Measurements from ENCODE around the gene KCNQ1.

Gene KCNQ1

DNA sequence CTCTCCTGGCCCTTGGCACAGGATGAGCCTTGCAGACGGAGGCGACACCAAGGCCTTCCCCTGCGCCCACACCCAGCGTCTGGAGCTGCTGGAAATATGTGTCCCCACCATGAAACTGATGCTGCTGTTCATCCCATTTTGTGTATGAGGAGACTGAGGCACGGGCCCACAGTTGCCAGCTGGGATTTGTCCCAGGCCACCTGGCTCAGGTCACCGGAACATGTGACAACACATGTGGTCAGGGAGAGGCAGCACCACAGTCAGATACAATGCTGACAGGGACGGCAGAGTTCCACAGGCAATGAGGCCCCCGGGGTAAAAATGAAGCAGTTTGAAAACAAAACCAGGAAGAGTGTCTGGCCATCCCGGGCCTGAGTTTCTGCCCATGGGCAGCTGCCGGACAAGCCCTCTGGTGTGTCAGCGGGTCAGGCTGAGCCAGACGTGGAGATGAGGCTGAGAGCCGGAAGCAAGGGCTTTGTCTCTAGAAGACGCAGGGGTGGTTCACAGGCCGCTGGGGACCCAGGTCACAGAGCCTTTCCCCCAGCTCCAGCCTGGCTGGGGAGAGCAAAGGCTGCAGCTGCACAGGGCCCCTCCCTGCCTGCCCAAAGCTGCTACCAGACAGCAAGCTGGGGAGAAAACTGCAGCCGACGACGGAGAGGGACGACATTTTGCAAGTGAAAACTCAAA is 360.0 kb downstream of the KCNQ1 start:
- DNase-seq = no peak

- DNase-seq = no peak
Measured at GRCh38 chr11:2805388-2806056, 360.7 kb downstream of the KCNQ1 start.

- DNase-seq = no peak
Measured at GRCh38 chr11:2806351-2807024, 361.7 kb downstream of the KCNQ1 start.

DNA sequence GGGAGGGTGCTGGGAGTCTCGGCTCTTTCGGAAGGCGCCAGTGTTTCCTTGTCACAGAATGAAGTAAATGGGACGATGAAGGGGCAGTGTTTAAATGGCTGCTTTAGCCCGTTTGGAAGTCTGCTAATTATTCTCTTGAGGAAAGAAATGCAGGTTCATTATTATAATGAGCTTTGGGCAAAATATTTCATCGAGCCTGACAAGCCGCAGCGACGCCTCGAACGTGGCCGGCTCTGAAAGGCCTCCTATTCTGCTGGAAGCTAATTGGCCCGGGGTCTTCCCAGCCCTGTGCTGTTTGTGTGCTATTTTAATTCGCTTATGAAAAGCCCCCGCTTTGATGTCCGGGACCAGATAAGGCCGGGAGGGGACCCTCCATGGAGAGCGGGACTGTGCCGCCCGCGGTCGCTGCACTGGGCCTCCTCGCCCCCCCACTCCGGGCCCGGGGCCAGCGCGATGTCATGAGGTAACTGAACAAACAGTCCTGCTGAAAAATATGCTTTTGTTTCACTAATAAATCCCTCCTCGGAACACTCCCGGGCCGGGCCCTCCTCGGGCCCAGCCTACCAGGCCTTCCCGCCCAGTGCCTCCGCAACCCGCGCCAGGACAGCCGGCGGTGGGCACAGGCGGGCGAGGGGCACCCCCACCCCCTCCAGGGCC is 362.3 kb downstream of the KCNQ1 start:
- no peak for DNase-seq

- DNase-seq = no peak
Measured at GRCh38 chr11:2807801-2808241, 363.0 kb downstream of the KCNQ1 start.

- no peak for DNase-seq
Measured at GRCh38 chr11:2808850-2809846, 364.3 kb downstream of the KCNQ1 start.

- no peak for DNase-seq
Measured at GRCh38 chr11:2809854-2810253, 365.0 kb downstream of the KCNQ1 start.

DNA sequence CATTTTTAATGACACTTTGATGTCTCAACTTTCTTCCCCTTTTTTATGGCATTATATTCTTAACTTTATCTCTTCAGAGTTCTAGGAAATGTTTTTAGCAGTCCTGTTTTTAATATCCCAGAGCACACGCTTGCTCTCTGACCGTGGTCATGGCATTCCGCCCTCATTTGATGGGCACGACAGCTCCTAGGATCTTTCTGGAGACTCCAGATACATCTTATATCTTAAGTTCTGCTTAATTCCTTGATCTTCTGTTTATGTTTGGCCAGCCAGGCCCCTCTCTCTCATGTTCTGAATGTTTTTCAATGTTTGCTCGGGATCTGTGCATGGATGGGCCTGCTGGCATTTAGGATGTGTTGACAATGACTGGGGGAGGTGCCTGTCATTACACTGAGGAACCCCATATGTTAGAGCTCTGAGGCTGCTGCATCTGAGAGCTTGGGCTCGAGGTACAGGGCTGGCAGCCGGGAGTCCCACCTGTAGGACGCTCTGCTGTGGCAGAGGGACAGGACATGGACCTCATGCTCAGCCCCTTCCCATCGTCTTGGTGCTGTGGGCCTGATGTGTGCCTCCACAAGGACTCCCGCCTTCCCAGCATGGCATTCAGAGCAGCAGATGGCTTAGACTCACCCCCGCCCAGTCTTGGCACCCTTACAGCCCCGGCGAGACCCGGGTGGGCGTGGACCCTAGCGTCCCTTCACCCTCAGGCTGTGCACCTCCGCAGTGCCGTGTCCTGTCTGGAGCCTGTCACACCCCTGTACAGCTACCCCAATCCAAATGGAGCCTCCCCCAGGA is 365.8 kb downstream of the KCNQ1 start:
- DNase-seq = no peak

DNA sequence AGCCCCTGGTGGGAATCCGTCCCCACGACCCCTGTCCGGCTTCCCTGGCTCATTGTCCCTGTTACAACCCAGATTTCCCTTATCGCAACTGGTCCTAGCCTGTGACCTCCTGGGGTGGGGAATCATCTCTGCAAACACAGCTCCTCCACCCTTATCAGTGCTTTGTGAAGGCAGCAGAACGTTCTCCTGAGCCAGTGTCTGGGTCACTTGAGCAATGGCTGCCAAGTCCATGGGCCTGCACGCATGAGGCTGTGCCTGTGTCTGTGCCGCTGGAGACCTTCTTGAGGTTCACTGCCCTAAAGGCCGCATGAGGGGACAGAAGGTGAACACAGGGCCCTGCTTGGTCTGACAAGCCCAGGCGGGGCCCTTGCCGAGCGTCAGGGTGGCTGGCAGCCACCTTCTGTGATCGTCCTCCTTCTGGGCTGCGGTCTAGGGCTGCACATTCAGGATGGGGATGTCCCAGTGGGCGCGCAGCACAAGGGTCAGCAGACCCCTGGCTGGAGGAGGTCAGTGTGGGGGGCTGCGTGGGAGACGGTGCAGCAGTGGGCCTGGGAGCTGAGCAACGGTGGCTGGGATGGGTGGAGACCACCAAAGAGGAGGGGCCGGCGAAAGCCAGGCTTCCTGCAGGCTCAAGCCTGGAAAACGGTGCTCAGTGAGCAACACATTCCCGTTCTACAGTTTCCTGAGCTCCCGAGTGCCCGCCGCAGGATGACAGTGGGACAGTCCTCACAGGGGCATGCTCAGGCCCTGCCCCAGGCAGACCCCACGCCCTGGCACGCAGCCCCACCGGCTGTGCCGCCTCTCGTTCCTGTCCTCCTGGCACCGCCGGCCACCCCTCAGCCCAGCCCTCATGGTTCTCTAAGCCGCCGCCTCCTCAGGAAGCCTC is 366.6 kb downstream of the KCNQ1 start:
- no peak for DNase-seq

DNA sequence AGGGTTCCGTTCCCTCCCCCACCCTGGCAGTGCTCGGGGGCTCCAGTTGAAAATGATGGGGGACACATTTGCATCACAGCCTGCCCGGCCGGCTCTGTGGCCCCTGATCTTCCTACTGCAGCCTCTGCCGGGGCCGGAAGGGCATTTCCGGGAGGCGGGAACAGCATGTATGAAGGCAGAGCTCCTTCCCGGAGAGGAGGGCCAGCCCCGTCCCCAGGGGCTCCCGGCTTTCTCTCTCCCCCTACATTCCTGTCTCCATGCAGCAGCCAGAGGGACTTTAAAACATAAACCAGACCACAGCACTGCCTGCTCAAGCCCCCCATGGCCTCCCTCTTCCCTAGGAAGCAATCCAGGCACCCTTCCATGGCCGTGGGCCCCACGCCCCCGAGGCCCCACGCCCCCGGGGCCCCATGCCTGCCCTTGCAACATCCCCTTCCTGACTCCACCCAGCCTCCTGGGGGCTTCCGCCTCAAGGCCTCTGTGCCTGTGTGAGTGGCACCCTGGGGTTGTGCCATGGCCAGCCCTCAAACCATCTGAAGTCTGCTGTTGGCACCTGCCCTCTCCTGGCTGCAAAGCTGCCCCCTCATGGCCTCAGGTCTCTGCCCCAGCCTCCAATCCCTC is 367.7 kb downstream of the KCNQ1 start:
- DNase-seq = no peak

GRCh38 chr11:2813141-2813908 is 368.5 kb downstream of the KCNQ1 start:
- no peak for DNase-seq

- DNase-seq = no peak
Measured at GRCh38 chr11:2813968-2814367, 369.2 kb downstream of the KCNQ1 start.

DNA sequence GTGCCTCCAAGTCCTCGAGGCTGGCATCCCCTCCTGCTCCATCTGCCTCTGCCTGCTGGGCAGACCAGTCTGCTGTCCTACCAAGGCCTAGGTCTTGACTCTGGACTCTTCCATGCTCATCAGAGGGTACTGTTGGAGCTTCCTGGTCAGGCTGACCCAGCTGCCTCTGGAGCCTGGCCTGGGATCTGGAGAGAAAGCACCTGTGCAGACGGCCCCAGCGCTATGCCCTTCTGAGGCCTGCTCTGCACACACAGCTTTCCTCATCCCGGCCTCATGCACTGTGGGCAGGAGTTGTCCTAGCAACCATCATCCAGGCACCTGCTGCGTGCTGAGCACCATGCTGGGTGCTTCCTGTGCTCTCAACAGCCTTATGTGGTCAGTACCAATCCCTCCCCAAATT is 369.9 kb downstream of the KCNQ1 start:
- no peak for DNase-seq

DNA sequence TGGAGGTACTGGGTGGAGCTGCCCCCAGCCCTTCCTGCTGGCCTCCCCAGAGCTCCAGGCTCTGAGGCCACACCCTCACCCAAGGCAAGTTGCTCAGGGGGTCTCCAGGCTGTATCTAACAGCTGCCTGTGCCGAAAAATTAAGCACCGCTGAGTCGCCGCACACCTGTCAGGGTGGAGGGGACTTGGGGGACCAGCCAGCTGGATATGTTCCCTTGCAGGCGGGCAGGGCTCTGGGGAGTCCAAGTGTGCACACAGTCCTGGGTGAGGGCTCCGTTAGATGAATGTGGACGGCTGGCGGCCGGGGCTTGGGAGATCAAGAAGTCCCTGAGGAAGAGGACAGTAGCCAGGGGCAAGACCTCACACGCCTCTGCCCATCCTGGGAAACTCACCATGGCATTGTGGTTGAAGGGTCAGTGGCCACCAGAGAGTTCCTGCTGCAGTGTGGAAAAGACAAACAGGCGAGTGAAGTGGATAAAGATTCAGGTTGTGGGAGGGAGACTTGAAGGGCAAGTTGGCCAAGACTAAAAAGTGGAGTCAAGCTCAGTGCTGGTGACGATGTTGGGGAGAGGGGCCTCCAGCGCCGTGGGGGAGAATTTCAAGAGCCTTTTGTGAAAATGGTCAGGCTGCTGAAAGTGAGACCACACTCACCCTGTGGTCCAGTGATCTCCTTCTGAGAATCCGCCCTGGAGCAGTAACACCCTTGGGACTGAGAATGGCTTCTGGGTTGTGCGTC is 371.1 kb downstream of the KCNQ1 start:
- no peak for DNase-seq

- DNase-seq = no peak
Measured at GRCh38 chr11:2816523-2816922, 371.7 kb downstream of the KCNQ1 start.

GRCh38 chr11:2816941-2817421 is 372.2 kb downstream of the KCNQ1 start:
- DNase-seq = no peak

- no peak for DNase-seq
Measured at GRCh38 chr11:2817431-2817830, 372.6 kb downstream of the KCNQ1 start.

DNA sequence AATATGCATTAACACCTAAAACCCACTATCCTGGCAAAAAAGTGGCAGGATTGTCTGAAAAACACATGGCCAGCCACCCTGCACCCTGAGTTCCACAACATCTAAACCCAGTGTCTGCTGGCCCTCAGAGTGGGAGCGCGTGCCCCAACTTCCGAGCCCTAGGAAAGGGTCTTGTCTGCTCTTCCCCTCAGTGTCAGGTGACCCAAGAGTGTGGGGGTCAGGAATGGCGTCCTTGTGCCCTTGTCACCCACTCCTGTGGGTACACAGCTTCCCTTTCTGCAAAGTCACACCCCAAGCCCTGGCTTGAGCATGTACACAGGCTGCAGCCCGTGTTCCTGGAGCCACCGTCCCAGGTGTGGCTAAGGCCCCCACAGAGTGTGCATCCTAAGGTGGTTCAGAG is 373.2 kb downstream of the KCNQ1 start:
- DNase-seq = no peak

All from KG1 (cell line).